ENCODE measurements around the gene FETUB. TPM values are rescaled to one million over a fixed set of nuclear protein-coding genes. Genes with fewer than 3 reads are reported as not detected.

FETUB gene
- total RNA-seq, 1 experiment from 2014 or later = not detected

- CTCF ChIA-PET = interaction anchor here (0.6 kb wide), 1 partner anchor 51 kb away, joined by 7 read pairs; no protein-coding TSS in a partner anchor
- Histone ChIP-seq H4K20me1 (ENCODE audit: insufficient read depth) (no peaks in the 10 kb centered on the region), H3F3A (ENCODE audit: insufficient read depth, low read depth) (0 out of 2 replicates have a peak, but pooled peaks cover 6% of the 10 kb centered on the region), H3K27me3 (ENCODE audit: insufficient read depth, low read depth) (no peaks in the 10 kb centered on the region), H3K4me3 (no peak overlapping the region), H3K9me3 (ENCODE audit: insufficient read depth, low read depth) (no peaks in the 10 kb centered on the region), H3K4me2 (no peak overlapping the region), H3K9me2 (ENCODE audit: insufficient read depth) (no peaks in the 10 kb centered on the region), H2AFZ (no peak overlapping the region), H3K4me1 (replicated peaks; ENCODE audit: insufficient read depth) (peaks cover 14% of the 10 kb centered on the region), H3K27ac (no peak overlapping the region), H3K79me2 (ENCODE audit: low read depth) (no peaks in the 10 kb centered on the region), H3K36me3 (ENCODE audit: low read depth) (no peaks in the 10 kb centered on the region)
- intact Hi-C loops (cut with micrococcal nuclease; ENCODE audit: unreplicated experiment) = no loop called here
- DNase-seq = no peak
- POLR2A ChIA-PET (ENCODE audit: unreplicated experiment) = no interaction called here
- TF ChIP-seq EZH2 (IDR thresholded peaks at IDR 0.05; ENCODE audit: low read depth) = no peak
- TF ChIP-seq CTCF (conservative IDR thresholded peaks at IDR 0.05) = no peak
- BruUV-seq (replicated peaks) = no TSS peak
Observed at GRCh38 chr3:186646841-186647240, 6.6 kb downstream of the FETUB start.

GRCh38 chr3:186648851-186649250, 8.7 kb downstream of the FETUB start:
- Histone ChIP-seq H2AFZ (no peak overlapping the region), H3K4me1 (replicated peaks; ENCODE audit: insufficient read depth) (peaks cover 14% of the 10 kb centered on the region), H3K4me2 (no peak overlapping the region), H3F3A (ENCODE audit: insufficient read depth, low read depth) (0 out of 2 replicates have a peak, but pooled peaks cover 6% of the 10 kb centered on the region), H3K27ac (no peak overlapping the region), H3K79me2 (ENCODE audit: low read depth) (no peaks in the 10 kb centered on the region), H4K20me1 (ENCODE audit: insufficient read depth) (no peaks in the 10 kb centered on the region), H3K9me3 (ENCODE audit: insufficient read depth, low read depth) (no peaks in the 10 kb centered on the region), H3K36me3 (ENCODE audit: low read depth) (no peaks in the 10 kb centered on the region), H3K27me3 (ENCODE audit: insufficient read depth, low read depth) (no peaks in the 10 kb centered on the region), H3K9me2 (ENCODE audit: insufficient read depth) (no peaks in the 10 kb centered on the region), H3K4me3 (no peak overlapping the region)
- ChIA-PET CTCF (no interaction called here), POLR2A (ENCODE audit: unreplicated experiment) (no interaction called here)
- no peak for DNase-seq
- intact Hi-C loops (cut with micrococcal nuclease; ENCODE audit: unreplicated experiment) = no loop called here
- no TSS peak for BruUV-seq (replicated peaks)
- no peak for TF ChIP-seq EZH2 (IDR thresholded peaks at IDR 0.05; ENCODE audit: low read depth)
- no peak for TF ChIP-seq CTCF (conservative IDR thresholded peaks at IDR 0.05)

- Histone ChIP-seq H3F3A (ENCODE audit: insufficient read depth, low read depth) (no peaks in the 10 kb centered on the region), H3K36me3 (ENCODE audit: low read depth) (no peaks in the 10 kb centered on the region), H3K4me1 (replicated peaks; ENCODE audit: insufficient read depth) (no peaks in the 10 kb centered on the region), H3K79me2 (ENCODE audit: low read depth) (no peaks in the 10 kb centered on the region), H3K27ac (no peak overlapping the region), H3K4me3 (no peak overlapping the region), H4K20me1 (ENCODE audit: insufficient read depth) (no peaks in the 10 kb centered on the region), H3K9me3 (ENCODE audit: insufficient read depth, low read depth) (no peaks in the 10 kb centered on the region), H3K4me2 (no peak overlapping the region), H2AFZ (no peak overlapping the region), H3K9me2 (ENCODE audit: insufficient read depth) (no peaks in the 10 kb centered on the region), H3K27me3 (ENCODE audit: insufficient read depth, low read depth) (no peaks in the 10 kb centered on the region)
- no peak for DNase-seq
- intact Hi-C loops (cut with micrococcal nuclease; ENCODE audit: unreplicated experiment) = no loop called here
- TF ChIP-seq CTCF (conservative IDR thresholded peaks at IDR 0.05) = no peak
- TF ChIP-seq EZH2 (IDR thresholded peaks at IDR 0.05; ENCODE audit: low read depth) = no peak
- BruUV-seq (replicated peaks) = no TSS peak
- ChIA-PET CTCF (no interaction called here), POLR2A (ENCODE audit: unreplicated experiment) (no interaction called here)
Observed at GRCh38 chr3:186651678-186652215, 11.5 kb downstream of the FETUB start.

All from PC-9 (cell line).